ENCODE results near the gene SHROOM1. TPM values are rescaled to one million over a fixed set of nuclear protein-coding genes. Genes with fewer than 3 reads are reported as not detected.

The SHROOM1 gene
- total RNA-seq, 1 experiment from 2014 or later: 13.5 TPM

DNA sequence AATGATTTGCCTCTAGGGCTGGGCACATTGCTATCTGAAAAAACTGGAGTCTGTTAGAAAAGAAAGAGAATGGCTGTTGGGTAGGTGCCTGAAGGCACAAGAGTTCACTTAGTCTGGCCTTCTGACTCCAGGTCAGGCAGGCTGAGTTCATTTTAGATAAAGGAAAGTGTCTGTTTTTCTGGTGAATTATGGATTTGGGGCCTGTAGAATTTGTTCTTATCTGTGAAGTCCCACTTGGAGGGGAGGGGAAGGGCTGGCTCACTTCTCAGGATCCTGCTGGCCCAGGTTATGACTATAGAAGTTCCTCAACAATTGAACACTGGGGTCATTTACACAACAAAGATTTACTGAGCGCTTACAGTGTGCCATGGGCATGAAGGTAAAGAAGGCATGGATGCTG, 41.9 kb downstream of the SHROOM1 start:
- Histone ChIP-seq H3K9me3 (ENCODE audit: control insufficient read depth, insufficient read depth, low read depth, low read length) (no peaks in the 10 kb centered on the region), H3K4me1 (ENCODE audit: control insufficient read depth, insufficient read depth, low read length) (no peaks in the 10 kb centered on the region), H3K4me3 (ENCODE audit: low read depth in 2 of 2, low read length in 2 of 2) (no peak overlapping the region), H3K36me3 (ENCODE audit: control insufficient read depth, insufficient read depth, low read length) (no peaks in the 10 kb centered on the region), H3K27me3 (ENCODE audit: control insufficient read depth, insufficient read depth, low read length) (no peaks in the 10 kb centered on the region; the same call in 1 of the 2 replicates), H3K27ac (ENCODE audit: low read length) (no peak overlapping the region)
- in situ Hi-C loops (cut with HindIII; ENCODE audit: low pct_unique_long_range_greater_than_20kb, low sequenced_read_pairs): no loop called here
- intact Hi-C loops (cut with micrococcal nuclease; ENCODE audit: unreplicated experiment): no loop called here
- TF ChIP-seq, protein P1, sequence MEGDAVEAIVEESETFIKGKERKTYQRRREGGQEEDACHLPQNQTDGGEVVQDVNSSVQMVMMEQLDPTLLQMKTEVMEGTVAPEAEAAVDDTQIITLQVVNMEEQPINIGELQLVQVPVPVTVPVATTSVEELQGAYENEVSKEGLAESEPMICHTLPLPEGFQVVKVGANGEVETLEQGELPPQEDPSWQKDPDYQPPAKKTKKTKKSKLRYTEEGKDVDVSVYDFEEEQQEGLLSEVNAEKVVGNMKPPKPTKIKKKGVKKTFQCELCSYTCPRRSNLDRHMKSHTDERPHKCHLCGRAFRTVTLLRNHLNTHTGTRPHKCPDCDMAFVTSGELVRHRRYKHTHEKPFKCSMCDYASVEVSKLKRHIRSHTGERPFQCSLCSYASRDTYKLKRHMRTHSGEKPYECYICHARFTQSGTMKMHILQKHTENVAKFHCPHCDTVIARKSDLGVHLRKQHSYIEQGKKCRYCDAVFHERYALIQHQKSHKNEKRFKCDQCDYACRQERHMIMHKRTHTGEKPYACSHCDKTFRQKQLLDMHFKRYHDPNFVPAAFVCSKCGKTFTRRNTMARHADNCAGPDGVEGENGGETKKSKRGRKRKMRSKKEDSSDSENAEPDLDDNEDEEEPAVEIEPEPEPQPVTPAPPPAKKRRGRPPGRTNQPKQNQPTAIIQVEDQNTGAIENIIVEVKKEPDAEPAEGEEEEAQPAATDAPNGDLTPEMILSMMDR (IDR thresholded peaks at IDR 0.05): no peak
- TF ChIP-seq SIN3A (IDR thresholded peaks at IDR 0.05; ENCODE audit: borderline replicate concordance, insufficient read depth, low read depth, low read length): no peak
- no peak for TF ChIP-seq POLR2AphosphoS5 (IDR thresholded peaks at IDR 0.05; ENCODE audit: low read depth, low read length)
- TF ChIP-seq TCF7L2 (IDR thresholded peaks at IDR 0.05; ENCODE audit: low read depth, low read length): no peak
- TF ChIP-seq, protein P2, sequence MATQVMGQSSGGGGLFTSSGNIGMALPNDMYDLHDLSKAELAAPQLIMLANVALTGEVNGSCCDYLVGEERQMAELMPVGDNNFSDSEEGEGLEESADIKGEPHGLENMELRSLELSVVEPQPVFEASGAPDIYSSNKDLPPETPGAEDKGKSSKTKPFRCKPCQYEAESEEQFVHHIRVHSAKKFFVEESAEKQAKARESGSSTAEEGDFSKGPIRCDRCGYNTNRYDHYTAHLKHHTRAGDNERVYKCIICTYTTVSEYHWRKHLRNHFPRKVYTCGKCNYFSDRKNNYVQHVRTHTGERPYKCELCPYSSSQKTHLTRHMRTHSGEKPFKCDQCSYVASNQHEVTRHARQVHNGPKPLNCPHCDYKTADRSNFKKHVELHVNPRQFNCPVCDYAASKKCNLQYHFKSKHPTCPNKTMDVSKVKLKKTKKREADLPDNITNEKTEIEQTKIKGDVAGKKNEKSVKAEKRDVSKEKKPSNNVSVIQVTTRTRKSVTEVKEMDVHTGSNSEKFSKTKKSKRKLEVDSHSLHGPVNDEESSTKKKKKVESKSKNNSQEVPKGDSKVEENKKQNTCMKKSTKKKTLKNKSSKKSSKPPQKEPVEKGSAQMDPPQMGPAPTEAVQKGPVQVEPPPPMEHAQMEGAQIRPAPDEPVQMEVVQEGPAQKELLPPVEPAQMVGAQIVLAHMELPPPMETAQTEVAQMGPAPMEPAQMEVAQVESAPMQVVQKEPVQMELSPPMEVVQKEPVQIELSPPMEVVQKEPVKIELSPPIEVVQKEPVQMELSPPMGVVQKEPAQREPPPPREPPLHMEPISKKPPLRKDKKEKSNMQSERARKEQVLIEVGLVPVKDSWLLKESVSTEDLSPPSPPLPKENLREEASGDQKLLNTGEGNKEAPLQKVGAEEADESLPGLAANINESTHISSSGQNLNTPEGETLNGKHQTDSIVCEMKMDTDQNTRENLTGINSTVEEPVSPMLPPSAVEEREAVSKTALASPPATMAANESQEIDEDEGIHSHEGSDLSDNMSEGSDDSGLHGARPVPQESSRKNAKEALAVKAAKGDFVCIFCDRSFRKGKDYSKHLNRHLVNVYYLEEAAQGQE (IDR thresholded peaks at IDR 0.05; ENCODE audit: insufficient read depth in 1 of 2, low read depth in 2 of 2, low read length in 1 of 2): no peak
- BruUV-seq (replicated peaks): no TSS peak
- ATAC-seq (no peak), DNase-seq (ENCODE audit: low read depth, low spot score) (no peak)
- ChIA-PET POLR2A (no interaction called here), CTCF (no interaction called here)

DNA sequence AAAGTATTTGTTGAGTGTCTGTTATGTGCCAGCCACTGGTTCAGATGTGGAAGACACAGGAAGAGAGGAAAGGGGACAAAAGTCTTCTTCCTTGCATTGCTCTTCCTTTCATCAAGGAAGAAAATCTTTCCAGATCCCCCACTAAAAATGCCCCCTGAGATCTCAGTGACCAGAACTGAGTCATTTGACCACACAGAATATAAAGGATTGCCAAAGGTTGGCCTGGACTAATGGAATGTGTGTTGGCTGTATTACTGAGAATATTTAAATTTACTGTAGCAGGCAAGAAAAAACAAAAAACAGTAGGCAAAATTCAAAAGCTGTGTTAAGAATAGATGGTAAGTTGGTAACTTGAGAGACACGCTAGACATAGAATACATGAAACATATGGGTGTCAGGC, 43.4 kb downstream of the SHROOM1 start:
- H3K4me1 ChIP-seq (ENCODE audit: control insufficient read depth, insufficient read depth, low read length): no peaks in the 10 kb centered on the region
- in situ Hi-C loops (cut with HindIII; ENCODE audit: low pct_unique_long_range_greater_than_20kb, low sequenced_read_pairs) (no loop called here), intact Hi-C loops (cut with micrococcal nuclease; ENCODE audit: unreplicated experiment) (no loop called here)
- CTCF ChIA-PET: interaction anchor here (1.2 kb wide), 1 partner anchor 20 kb away, joined by 3 read pairs; no protein-coding TSS in a partner anchor
- TF ChIP-seq SIN3A (IDR thresholded peaks at IDR 0.05; ENCODE audit: borderline replicate concordance, insufficient read depth, low read depth, low read length): no peak
- TF ChIP-seq, protein P2 (IDR thresholded peaks at IDR 0.05; ENCODE audit: insufficient read depth in 1 of 2, low read depth in 2 of 2, low read length in 1 of 2): no peak
- no peak for TF ChIP-seq POLR2AphosphoS5 (IDR thresholded peaks at IDR 0.05; ENCODE audit: low read depth, low read length)
- TF ChIP-seq TCF7L2 (IDR thresholded peaks at IDR 0.05; ENCODE audit: low read depth, low read length): no peak
- TF ChIP-seq, protein P1 (IDR thresholded peaks at IDR 0.05): no peak
- DNase-seq (ENCODE audit: low read depth, low spot score) (no peak), ATAC-seq (no peak)
- no peak overlapping the region for H3K4me3 ChIP-seq (ENCODE audit: low read depth in 2 of 2, low read length in 2 of 2)
- H3K36me3 ChIP-seq (ENCODE audit: control insufficient read depth, insufficient read depth, low read length): no peaks in the 10 kb centered on the region
- POLR2A ChIA-PET: no interaction called here
- BruUV-seq (replicated peaks): no TSS peak
- H3K27me3 ChIP-seq (ENCODE audit: control insufficient read depth, insufficient read depth, low read length): no peaks in the 10 kb centered on the region; the same call in 1 of the 2 replicates
- no peak overlapping the region for H3K27ac ChIP-seq (ENCODE audit: low read length)
- no peaks in the 10 kb centered on the region for H3K9me3 ChIP-seq (ENCODE audit: control insufficient read depth, insufficient read depth, low read depth, low read length)
